Tibial nerve (tissue), 4 donors: ENCODE measurements around the gene PRKAR1B.

ENCODE experiments used
- EP300 ChIP-seq, 2 donors: sonication (generic); formaldehyde crosslinking; IDR thresholded peaks; one replicate each; pipeline ENCODE4 v1.6.1; 2017; ENCODE audit warnings: antibody characterized with exemption in 2 of 2, mild to moderate bottlenecking in 1 of 2
- TF ChIP-seq, protein P1 (sequence below), 5 experiments: fragments of 200-600 bp in 3 of 5; fragments of 450-650 bp in 2 of 5; sonication (generic) in 3 of 5; IDR thresholded peaks; one replicate each; pipeline ENCODE4 v1.5.1; 2016 to 2019; ENCODE audit warnings: antibody characterized with exemption in 5 of 5, mild to moderate bottlenecking in 3 of 5, moderate library complexity in 2 of 5

DNA sequence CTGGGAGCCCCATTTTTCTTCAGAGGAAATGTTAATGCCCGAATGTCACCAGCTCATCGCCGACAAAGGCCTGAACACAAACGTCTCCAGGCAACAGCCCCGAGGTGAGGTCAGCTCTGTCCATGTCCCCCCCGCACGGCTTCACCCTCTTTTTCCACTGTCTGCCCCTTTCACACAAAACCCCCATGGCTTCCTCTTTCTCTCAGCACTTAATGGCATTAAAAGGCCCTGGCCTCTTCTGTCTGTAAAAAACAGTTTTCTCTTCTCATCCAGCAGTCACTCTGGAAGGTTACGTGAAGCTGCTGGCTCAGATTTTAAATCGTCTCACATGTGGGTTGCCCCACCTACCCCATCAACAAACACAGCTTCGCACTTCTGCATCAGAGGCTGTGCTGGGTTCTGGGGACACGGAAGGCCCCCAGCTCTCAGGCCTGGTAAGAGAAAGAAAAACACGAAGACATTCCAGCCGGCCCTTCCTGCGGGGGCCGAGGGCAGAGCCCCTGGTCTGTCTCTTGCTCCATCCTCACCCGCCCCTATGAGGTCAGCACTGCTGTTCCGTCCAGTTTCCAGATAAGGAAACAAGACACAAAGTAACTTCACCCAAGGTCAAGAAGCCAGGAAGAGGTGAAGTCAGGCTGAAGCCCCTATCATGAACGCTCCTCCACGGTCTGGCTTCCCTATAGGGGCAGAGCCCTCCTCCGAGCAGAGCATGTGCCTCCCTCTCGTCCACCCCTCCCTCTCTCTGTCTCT, 116.4 kb downstream of the PRKAR1B start:
- TF ChIP-seq, protein P1, sequence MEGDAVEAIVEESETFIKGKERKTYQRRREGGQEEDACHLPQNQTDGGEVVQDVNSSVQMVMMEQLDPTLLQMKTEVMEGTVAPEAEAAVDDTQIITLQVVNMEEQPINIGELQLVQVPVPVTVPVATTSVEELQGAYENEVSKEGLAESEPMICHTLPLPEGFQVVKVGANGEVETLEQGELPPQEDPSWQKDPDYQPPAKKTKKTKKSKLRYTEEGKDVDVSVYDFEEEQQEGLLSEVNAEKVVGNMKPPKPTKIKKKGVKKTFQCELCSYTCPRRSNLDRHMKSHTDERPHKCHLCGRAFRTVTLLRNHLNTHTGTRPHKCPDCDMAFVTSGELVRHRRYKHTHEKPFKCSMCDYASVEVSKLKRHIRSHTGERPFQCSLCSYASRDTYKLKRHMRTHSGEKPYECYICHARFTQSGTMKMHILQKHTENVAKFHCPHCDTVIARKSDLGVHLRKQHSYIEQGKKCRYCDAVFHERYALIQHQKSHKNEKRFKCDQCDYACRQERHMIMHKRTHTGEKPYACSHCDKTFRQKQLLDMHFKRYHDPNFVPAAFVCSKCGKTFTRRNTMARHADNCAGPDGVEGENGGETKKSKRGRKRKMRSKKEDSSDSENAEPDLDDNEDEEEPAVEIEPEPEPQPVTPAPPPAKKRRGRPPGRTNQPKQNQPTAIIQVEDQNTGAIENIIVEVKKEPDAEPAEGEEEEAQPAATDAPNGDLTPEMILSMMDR (IDR thresholded peaks at IDR 0.05): no peak
- peak in 1 of 2 donors; percentile 52 for TF ChIP-seq EP300 (IDR thresholded peaks at IDR 0.05)
